ENCODE measurements around the gene SMIM1. TPM values are rescaled to one million over a fixed set of nuclear protein-coding genes. Genes with fewer than 3 reads are reported as not detected.

Gene SMIM1
- total and polyA plus RNA-seq, 2 of the 4 experiments (the other 2 are of a cell fraction) = 0.90 to 3.4 TPM

DNA sequence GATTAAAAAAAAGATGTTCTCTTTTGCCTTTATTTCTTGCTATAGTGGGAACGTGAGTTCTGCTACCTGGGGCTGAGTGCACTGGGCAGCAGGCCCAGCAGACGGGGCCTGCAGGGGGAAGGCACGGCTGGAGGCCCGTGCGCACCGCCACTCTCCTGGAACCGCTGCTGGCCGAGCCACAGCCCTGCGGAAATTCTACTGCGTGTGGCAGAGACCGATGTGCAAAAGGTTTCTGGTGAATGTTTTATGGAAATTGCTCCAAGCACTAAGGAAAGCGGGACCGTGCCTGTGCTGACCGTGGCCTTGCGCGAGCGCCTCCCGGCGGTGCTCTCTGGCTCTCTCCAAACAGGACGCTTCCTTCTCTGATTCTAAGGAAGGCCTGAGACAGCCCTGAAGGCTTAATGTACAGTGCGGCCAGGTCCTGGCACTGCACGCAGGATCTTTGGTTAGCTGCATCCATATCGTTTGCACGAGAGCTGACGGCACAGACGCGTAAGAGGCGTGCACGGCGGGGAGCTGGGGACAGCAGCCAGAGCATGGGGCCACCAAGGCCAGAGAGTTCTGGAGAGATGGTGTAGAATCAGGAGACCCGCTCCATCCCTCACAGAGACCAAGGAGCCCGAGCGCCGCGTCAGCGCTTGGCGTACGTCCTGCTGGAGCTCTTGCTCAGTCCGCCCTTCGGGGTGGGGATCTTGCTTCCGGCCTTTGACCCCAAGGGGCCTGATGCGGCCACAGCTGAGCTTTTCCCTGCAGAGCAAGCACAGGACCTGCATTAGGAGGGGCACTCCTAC, 42.4 kb downstream of the SMIM1 start (continued):
- TF ChIP-seq MAZ (IDR thresholded peaks at IDR 0.05; ENCODE audit: borderline replicate concordance, low read depth, low read length) = no peak

DNA sequence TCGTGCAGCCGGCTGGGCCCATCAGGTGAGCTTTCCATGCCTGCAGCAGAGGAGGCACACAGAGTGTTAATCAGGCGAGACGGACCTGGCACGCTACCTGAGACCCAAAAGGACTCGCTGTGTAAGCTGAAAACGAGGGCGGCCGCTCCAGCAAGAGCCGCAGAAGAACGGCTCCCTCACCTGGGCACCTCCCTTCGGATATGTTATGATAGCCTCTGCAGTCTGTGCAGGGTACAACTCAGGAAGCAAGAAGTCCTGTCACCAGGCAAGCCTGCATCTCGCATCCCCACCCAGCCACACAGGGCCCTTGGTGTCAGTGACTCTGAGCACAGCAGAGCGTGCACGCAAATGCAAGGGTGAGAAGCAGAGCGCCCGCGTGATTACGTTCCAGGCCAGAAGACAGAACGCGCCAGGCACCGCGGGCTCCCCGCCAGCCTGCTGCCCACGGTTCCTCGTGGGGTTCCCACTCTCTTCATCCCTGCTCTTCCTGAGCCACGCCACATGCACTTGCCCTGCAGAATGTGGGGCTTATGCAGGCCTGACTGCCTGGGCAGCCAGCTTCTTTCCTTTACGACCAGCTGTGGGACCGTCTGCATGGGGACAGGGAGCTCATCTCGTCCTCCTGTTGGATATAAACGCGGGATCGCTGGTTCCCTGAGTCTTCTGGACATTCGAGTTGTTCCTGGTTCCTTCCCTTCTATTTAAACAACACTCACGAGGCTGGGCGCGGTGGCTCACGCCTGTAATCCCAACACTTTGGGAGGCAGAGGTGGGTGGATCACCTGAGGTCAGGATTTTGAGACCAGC, 44.0 kb downstream of the SMIM1 start:
- Histone ChIP-seq H2BK120ac (ENCODE audit: low read depth, low read length) (no peak overlapping the region), H2BK5ac (ENCODE audit: low read depth, low read length, poor library complexity, severe bottlenecking) (no peak overlapping the region), H3K9me1 (ENCODE audit: insufficient read depth, low read length) (no peaks in the 10 kb centered on the region), H3K4me2 (ENCODE audit: low read depth, low read length) (no peak overlapping the region), H3K79me1 (ENCODE audit: low read depth in 1 of 2, low read length in 2 of 2) (no peaks in the 10 kb centered on the region), H4K5ac (ENCODE audit: low read depth, low read length) (no peak overlapping the region), H2AK5ac (ENCODE audit: low read depth, low read length) (no peak overlapping the region), H3K23ac (ENCODE audit: low read depth, low read length) (no peak overlapping the region), H3K9me3 (ENCODE audit: control insufficient read depth, insufficient read depth, low read length) (no peaks in the 10 kb centered on the region), H3K4ac (ENCODE audit: low read depth, low read length) (no peak overlapping the region), H4K91ac (ENCODE audit: insufficient read depth, low read depth, low read length) (no peak overlapping the region), H3K4me1 (ENCODE audit: control insufficient read depth, insufficient read depth, low read length) (no peaks in the 10 kb centered on the region), H2BK15ac (ENCODE audit: low read depth, low read length) (no peak overlapping the region), H3K36me3 (ENCODE audit: control insufficient read depth, insufficient read depth, low read length) (peaks cover 25% of the 10 kb centered on the region), H3K4me3 (ENCODE audit: insufficient read depth, low read depth, low read length) (no peak overlapping the region), H3K18ac (ENCODE audit: low read depth, low read length) (no peak overlapping the region), H3K9ac (ENCODE audit: low read depth, low read length) (no peak overlapping the region), H4K20me1 (ENCODE audit: insufficient read depth, low read length) (no peaks in the 10 kb centered on the region), H3K27ac (ENCODE audit: insufficient read depth, low read length) (no peak overlapping the region), H2BK20ac (ENCODE audit: low read depth, low read length) (no peak overlapping the region), H2AFZ (replicated peaks; ENCODE audit: low read length, poor library complexity) (no peak overlapping the region), H4K8ac (ENCODE audit: low read depth in 2 of 2, low read length in 2 of 2) (no peak overlapping the region), H3K56ac (ENCODE audit: extremely low read depth, insufficient read depth, low read length) (no peak overlapping the region), H3K27me3 (ENCODE audit: control insufficient read depth, insufficient read depth, low read length) (no peaks in the 10 kb centered on the region), H3K14ac (replicated peaks; ENCODE audit: low read depth, low read length) (no peak overlapping the region), H2AK9ac (replicated peaks; ENCODE audit: low read depth, low read length, poor library complexity) (peak overlapping the region; percentile 78)
- POLR2A ChIA-PET (ENCODE audit: unreplicated experiment) = interaction anchor here (0.7 kb wide), 1 partner anchor 1231 kb away, joined by 3 read pairs; no protein-coding TSS in a partner anchor
- ATAC-seq (ENCODE audit: low read depth) (no peak), DNase-seq (no peak)
- dilution Hi-C loops (cut with HindIII; ENCODE audit: low sequenced_read_pairs, unreplicated experiment) = no loop called here
- BruUV-seq (replicated peaks) = no TSS peak
- CTCF ChIA-PET = no interaction called here
- WGBS, 2 experiments (ENCODE audit: extremely low coverage in 2 of 2, insufficient read length in 1 of 2) = 89% methylated on average over 22 of the region's 38 CpGs; no CpG with 5 or more reads in 1 of the 2 experiments
- intact Hi-C loops (cut with micrococcal nuclease) = no loop called here
- in situ Hi-C loops (cut with MboI; ENCODE audit: low sequenced_read_pairs) = no loop called here
- TF ChIP-seq RCOR1 (IDR thresholded peaks at IDR 0.05; ENCODE audit: insufficient replicate concordance, low read length) = no peak
- TF ChIP-seq RAD21 (IDR thresholded peaks at IDR 0.05; ENCODE audit: low read length) = no peak
- no peak for TF ChIP-seq RFX5 (IDR thresholded peaks at IDR 0.05; ENCODE audit: low read depth, low read length)
